Neural crest cell (in vitro differentiated cells): Measurements from ENCODE around the gene PCCA. TPM values are rescaled to one million over a fixed set of nuclear protein-coding genes. Genes with fewer than 3 reads are reported as not detected.

ENCODE experiments used
- DNase-seq: peaks from one replicate; pipeline ENCODE4 v3.0.0; 2021; ENCODE audit warnings: low read depth, mixed read lengths, low spot score
- H3K27ac Mint-ChIP-seq: one replicate; pipeline ENCODE4 v1.8.0; 2021; ENCODE audit warnings: mild to moderate bottlenecking, mixed read lengths; ENCODE audit not compliant: unreplicated experiment
- H3K27me3 Mint-ChIP-seq: 2 replicates; pipeline ENCODE4 v1.8.0; 2021; ENCODE audit warnings: low read depth, mild to moderate bottlenecking, mixed read lengths
- H3K36me3 Mint-ChIP-seq: 2 replicates; pipeline ENCODE4 v1.8.0; 2021; ENCODE audit warnings: low read depth, mild to moderate bottlenecking, mixed read lengths
- H3K4me1 Mint-ChIP-seq: 2 replicates; pipeline ENCODE4 v1.8.0; 2021; ENCODE audit warnings: mixed read lengths
- H3K4me3 Mint-ChIP-seq: one replicate; pipeline ENCODE4 v1.8.0; 2021; ENCODE audit warnings: mild to moderate bottlenecking, mixed read lengths
- H3K9me3 Mint-ChIP-seq: 2 replicates; pipeline ENCODE4 v1.8.0; 2021; ENCODE audit warnings: mixed read lengths
- total RNA-seq: library from RNA; stranded (reverse); gene quantifications from 2 replicates; pipeline ENCODE4 v1.2.1, GENCODE V29; 2021
- TF ChIP-seq, protein P1 (sequence below): fragments of 200-600 bp; sonication (generic); conservative IDR thresholded peaks from 2 replicates; pipeline ENCODE4 v1.5.0; 2021; ENCODE audit warnings: antibody characterized with exemption, mild to moderate bottlenecking

Gene PCCA
- total RNA-seq, 1 donor from 2014 or later = 40.6 TPM

DNA sequence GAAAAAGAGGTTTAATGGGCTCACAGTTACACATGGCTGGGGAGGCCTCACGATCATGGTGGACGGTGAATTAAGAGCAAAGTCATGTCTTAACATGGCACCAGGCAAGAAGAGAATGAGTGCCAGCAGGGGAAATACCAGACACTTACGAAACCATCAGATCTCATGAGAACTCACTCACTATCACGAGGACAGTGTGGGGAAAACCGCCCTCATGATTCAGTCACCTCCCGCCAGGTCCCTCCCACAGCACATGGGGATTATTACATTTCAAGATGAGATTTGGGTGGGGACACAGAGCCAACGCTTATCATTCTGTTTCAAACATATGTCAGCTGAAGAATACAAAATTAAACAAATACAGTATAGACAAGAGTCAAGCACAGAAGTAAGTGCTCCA, 165.1 kb downstream of the PCCA start:
- Mint-ChIP-seq H3K36me3 (peaks cover 21% of the 10 kb centered on the region), H3K4me3 (no peak overlapping the region), H3K9me3 (peaks cover 7% of the 10 kb centered on the region), H3K4me1 (peaks cover 7% of the 10 kb centered on the region), H3K27me3 (no peaks in the 10 kb centered on the region), H3K27ac (no peak overlapping the region)
- DNase-seq = no peak
- TF ChIP-seq, protein P1, sequence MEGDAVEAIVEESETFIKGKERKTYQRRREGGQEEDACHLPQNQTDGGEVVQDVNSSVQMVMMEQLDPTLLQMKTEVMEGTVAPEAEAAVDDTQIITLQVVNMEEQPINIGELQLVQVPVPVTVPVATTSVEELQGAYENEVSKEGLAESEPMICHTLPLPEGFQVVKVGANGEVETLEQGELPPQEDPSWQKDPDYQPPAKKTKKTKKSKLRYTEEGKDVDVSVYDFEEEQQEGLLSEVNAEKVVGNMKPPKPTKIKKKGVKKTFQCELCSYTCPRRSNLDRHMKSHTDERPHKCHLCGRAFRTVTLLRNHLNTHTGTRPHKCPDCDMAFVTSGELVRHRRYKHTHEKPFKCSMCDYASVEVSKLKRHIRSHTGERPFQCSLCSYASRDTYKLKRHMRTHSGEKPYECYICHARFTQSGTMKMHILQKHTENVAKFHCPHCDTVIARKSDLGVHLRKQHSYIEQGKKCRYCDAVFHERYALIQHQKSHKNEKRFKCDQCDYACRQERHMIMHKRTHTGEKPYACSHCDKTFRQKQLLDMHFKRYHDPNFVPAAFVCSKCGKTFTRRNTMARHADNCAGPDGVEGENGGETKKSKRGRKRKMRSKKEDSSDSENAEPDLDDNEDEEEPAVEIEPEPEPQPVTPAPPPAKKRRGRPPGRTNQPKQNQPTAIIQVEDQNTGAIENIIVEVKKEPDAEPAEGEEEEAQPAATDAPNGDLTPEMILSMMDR = no peak

DNA sequence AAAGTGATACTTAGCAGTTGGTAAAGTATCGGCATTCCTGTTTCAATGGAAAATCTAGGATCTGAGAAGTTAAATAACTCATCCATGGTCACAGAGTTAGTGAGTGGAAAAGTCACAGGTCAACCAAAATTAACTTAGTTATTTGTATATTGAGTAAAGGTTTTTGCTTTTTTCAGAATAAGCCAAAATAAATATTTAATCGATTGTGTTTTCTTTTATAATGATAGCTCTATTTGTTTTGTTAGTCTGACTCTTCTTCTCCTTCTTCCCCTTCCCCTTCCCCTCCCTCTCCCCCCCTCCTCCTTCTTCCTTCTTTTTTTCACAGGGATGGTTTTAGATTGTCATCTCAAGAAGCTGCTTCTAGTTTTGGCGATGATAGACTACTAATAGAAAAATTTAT, 173.5 kb downstream of the PCCA start:
- Mint-ChIP-seq H3K9me3 (no peaks in the 10 kb centered on the region), H3K4me3 (no peak overlapping the region), H3K36me3 (peaks cover 10% of the 10 kb centered on the region), H3K27ac (no peak overlapping the region), H3K27me3 (no peaks in the 10 kb centered on the region), H3K4me1 (no peaks in the 10 kb centered on the region)
- TF ChIP-seq, protein P1 = no peak
- DNase-seq = no peak

DNA sequence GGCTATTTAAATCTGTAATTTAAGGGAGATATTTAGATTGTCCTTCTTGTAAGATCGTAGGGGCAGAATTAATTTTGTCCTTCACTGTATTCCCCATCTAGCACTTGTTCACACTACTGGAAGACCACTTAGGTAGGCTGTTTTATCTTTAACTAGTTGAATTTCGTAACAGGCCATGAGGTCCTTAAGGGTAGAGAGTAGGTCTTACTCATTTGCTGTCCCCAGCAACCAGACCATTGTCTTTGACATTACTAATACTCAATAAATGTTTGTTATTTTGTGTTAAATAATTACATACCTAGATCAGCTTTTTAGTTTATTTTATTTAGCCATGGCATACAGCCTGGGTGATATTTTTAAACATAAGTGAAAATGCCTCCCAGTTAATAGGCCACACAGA, 177.1 kb downstream of the PCCA start:
- TF ChIP-seq, protein P1 = no peak
- no peak for DNase-seq
- Mint-ChIP-seq H3K4me3 (no peak overlapping the region), H3K4me1 (no peaks in the 10 kb centered on the region), H3K9me3 (no peaks in the 10 kb centered on the region), H3K36me3 (peaks cover 7% of the 10 kb centered on the region), H3K27me3 (no peaks in the 10 kb centered on the region), H3K27ac (no peak overlapping the region)

DNA sequence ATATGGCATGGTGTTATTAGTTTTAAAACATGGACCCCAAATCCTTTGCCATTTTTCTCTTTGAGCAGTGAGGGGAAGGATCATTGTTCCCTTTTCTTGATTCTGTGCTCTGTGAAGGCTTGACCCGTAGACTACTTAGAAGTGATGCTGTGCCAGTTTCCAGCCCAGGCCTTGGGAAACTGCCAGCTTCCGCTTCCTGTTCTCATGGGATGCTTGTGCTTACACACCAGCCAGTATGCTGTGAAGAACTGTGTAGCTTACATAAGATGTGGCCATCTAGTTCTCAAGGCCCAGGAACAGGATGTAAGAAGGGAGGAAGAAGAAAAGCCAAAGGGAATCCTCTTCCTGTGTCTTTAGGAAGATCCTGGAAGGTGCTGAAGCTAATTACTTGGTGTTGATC, 180.9 kb downstream of the PCCA start:
- Mint-ChIP-seq H3K27ac (no peak overlapping the region), H3K4me1 (no peaks in the 10 kb centered on the region), H3K9me3 (no peaks in the 10 kb centered on the region), H3K27me3 (no peaks in the 10 kb centered on the region), H3K4me3 (no peak overlapping the region), H3K36me3 (peaks cover 6% of the 10 kb centered on the region)
- DNase-seq = no peak
- TF ChIP-seq, protein P1 = no peak

DNA sequence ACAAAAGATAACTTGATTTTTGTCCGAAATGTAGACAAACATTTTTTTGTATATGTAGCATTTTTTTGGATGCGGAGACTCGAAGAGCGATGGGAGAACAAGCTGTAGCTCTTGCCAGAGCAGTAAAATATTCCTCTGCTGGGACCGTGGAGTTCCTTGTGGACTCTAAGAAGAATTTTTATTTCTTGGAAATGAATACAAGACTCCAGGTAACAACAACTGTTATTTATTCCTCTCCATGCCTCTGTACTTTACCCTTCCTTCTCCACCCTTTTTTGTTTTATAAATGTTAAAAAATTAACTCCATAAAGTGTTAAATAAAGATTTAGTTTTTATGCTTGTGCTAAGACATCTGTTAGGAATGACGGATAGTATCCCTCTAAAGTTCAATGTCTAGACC, 184.2 kb downstream of the PCCA start:
- peaks cover 11% of the 10 kb centered on the region for H3K36me3 Mint-ChIP-seq
- H3K27ac Mint-ChIP-seq = no peak overlapping the region
- TF ChIP-seq, protein P1 = no peak
- DNase-seq = no peak
- H3K27me3 Mint-ChIP-seq = no peaks in the 10 kb centered on the region
- no peak overlapping the region for H3K4me3 Mint-ChIP-seq
- H3K9me3 Mint-ChIP-seq = no peaks in the 10 kb centered on the region
- no peaks in the 10 kb centered on the region for H3K4me1 Mint-ChIP-seq

DNA sequence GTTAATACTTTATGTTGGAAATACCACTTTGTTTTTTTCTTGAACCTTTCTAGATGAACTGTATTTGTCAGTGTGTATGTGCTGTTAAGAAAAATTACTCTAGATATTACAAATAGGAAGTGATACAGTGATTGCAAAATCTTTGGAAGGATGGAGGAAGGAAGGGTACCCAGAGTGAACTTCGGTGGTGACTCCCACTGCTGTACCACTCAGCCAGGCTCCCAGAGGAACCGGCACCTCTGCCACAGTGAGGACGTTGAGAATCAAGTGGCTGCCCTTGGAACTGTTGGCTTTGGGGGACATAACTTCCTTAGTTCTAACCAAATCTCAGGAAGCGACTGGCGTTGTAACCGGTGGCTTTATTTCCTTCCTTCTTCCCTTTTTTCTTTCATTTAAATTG, 184.7 kb downstream of the PCCA start:
- Mint-ChIP-seq H3K36me3 (peaks cover 11% of the 10 kb centered on the region), H3K4me3 (no peak overlapping the region)
- TF ChIP-seq, protein P1 = no peak

More for the DNA sequence above, 184.7 kb downstream of the PCCA start:
- H3K9me3 Mint-ChIP-seq = no peaks in the 10 kb centered on the region
- H3K27me3 Mint-ChIP-seq = no peaks in the 10 kb centered on the region
- no peak overlapping the region for H3K27ac Mint-ChIP-seq
- no peaks in the 10 kb centered on the region for H3K4me1 Mint-ChIP-seq
- no peak for DNase-seq
